NCI-H524 (cell line): ENCODE measurements around the gene SPOCK1.
"Not testable (repeated sequence)": the region's sequence is repeated elsewhere in the genome, so short reads cannot be mapped to it uniquely, and the experiment has no call there.

ENCODE experiments used
- DNase-seq, 2 experiments: peaks; one replicate each; lab custom pipeline; 2025; lab: John Stamatoyannopoulos, UW

SPOCK1 gene

GRCh38 chr5:137498736-137499505 lies at the start of gene SPOCK1:
SPOCK1 (minus strand) TSS chr5:137499326.
- peak; percentile 52 to 75 for DNase-seq

- DNase-seq: no peak
Observed at GRCh38 chr5:137545956-137546355, 46.8 kb upstream of the SPOCK1 start.

GRCh38 chr5:137535449-137535848 lies 36.3 kb upstream of the SPOCK1 start:
- DNase-seq: not testable (repeated sequence)

GRCh38 chr5:137533963-137534362 lies 34.8 kb upstream of the SPOCK1 start:
- DNase-seq: no peak

- DNase-seq: no peak
Observed at GRCh38 chr5:137531266-137531665, 32.1 kb upstream of the SPOCK1 start.

- no peak for DNase-seq
Observed at GRCh38 chr5:137521246-137521645, 22.1 kb upstream of the SPOCK1 start.

- DNase-seq: no peak
Observed at GRCh38 chr5:137516961-137517360, 17.8 kb upstream of the SPOCK1 start.

GRCh38 chr5:137516251-137516797 lies 17.2 kb upstream of the SPOCK1 start:
- no peak for DNase-seq

GRCh38 chr5:137515238-137515637 lies 16.1 kb upstream of the SPOCK1 start:
- DNase-seq: no peak

- DNase-seq: no peak
Observed at GRCh38 chr5:137510671-137511070, 11.5 kb upstream of the SPOCK1 start.

- DNase-seq: no peak
Observed at GRCh38 chr5:137507150-137507549, 8.0 kb upstream of the SPOCK1 start.

GRCh38 chr5:137506296-137506695 lies 7.2 kb upstream of the SPOCK1 start:
- peak; percentile 11 to 51 for DNase-seq

GRCh38 chr5:137504916-137505315 lies 5.8 kb upstream of the SPOCK1 start:
- no peak for DNase-seq

GRCh38 chr5:137503456-137503855 lies 4.3 kb upstream of the SPOCK1 start:
- no peak for DNase-seq

GRCh38 chr5:137502632-137503031 lies 3.5 kb upstream of the SPOCK1 start:
- no peak for DNase-seq

GRCh38 chr5:137501846-137502406 lies 2.8 kb upstream of the SPOCK1 start:
- DNase-seq: no peak

- no peak for DNase-seq
Observed at GRCh38 chr5:137501226-137501625, 2.1 kb upstream of the SPOCK1 start.

- no peak for DNase-seq
Observed at GRCh38 chr5:137500615-137501225, 1.6 kb upstream of the SPOCK1 start.

- DNase-seq: not testable (repeated sequence)
Observed at GRCh38 chr5:137499506-137499847, 351 bp upstream of the SPOCK1 start.

- peak in 1 of 2 experiments; percentile 35 for DNase-seq
Observed at GRCh38 chr5:137498301-137498735, 808 bp downstream of the SPOCK1 start.

- DNase-seq: peak; percentile 83 to 86
Observed at GRCh38 chr5:137497396-137498290, 1.5 kb downstream of the SPOCK1 start.

GRCh38 chr5:137496919-137497318 lies 2.2 kb downstream of the SPOCK1 start:
- DNase-seq: peak in 1 of 2 experiments; percentile 33
